ENCODE data around the gene C2CD4D.
"Not testable (repeated sequence)": the region's sequence is repeated elsewhere in the genome, so short reads cannot be mapped to it uniquely, and the experiment has no call there.

DNA sequence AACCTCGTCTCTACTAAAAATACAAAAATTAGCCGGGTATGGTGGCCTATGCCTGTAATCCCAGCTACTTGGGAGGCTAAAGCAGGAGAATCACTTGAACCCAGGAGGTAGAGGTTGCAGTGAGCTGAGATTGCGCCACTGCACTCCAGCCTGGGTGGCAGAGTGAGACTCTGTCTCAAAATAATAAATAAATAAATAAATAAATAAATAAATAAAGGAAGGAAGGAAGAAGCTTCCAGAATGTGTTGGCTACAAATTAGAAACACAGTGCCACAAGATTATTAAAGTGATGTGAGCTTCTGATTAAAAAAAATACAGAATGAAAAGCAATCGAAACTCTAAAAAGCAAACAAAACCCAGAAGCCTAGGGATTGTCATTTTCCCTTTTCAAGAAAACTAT, 44.3 kb upstream of the C2CD4D start:
- TF ChIP-seq YY1 (tag by site-specific recombination; IDR thresholded peaks at IDR 0.05); TCF7L2 (IDR thresholded peaks at IDR 0.05; ENCODE audit: borderline replicate concordance, low read depth, low read length); CTCF (tag by site-specific recombination; IDR thresholded peaks at IDR 0.05); ZNF138 (tag by site-specific recombination; IDR thresholded peaks at IDR 0.05; ENCODE audit: borderline replicate concordance); ZNF658 (tag by site-specific recombination; IDR thresholded peaks at IDR 0.05); ZFP37 (tag by site-specific recombination; IDR thresholded peaks at IDR 0.05): not testable (repeated sequence)

Data from HEK293 (cell line).